Stimulated activated CD8-positive, alpha-beta memory T cell treated with anti-CD3 and anti-CD28 coated beads, Interleukin-4, amount 100 ng/mL, for 24 hours (primary cell): ENCODE data around the gene ABCC4.

Source experiments
- DNase-seq: peaks from one replicate; pipeline ENCODE4 v3.0.0-alpha.2; 2020; ENCODE audit warnings: low read depth

The ABCC4 gene

DNA sequence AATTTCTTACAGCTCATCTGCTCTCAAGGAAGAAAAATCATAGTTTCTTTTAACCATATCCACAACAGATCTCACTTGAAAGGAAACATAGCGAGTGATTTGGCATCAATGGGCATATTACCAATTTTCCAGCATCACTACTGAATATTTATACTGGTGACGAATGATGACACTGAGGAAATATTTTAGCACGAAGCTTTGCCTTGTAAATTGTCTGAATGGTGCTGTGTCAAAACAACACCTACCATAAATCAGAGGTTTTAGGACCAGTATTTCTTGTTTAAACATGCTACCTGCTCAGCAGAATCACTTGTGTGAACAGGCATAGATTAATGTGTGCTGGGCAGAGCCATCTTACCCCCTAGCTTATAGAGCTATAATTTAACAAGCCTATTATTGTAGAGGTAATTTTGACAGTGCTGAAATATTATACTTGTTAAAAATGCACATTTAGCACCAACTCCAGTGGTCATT lies 146.8 kb downstream of the ABCC4 start:
- DNase-seq, result no peak

DNA sequence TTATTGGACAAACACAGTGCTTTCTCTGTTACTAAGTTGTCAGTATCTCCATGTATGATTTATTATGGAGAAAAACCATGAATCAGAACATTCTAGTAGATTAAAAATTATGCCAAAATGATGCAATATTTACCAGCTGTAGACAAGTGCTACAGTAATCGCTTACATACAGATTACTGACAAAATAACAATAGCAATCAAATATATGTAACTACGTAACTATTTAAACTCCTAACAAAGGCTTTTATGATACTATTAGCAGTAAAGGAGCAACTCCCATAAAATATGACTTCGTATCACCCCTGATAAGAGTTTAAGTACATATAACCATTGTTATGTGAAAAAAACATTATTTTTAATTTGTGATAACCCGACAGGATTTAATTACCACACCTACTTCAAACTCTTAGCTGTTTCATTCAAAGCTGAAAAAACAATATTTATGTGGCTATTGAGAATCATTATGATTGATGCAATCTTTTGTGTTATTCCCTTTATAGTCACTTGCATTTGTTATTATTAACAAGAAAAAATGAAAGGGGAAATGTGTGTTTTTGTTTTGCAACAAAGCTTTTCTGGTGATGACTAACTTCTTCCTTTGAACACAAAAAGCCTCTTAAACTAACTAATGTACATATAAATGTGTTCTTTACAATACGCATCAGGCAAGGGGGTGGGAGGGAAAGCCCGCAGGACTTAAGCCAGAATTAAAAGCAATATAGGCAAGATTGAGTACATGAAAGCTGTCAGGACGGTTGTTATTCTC lies 147.4 kb downstream of the ABCC4 start:
- no peak for DNase-seq

DNA sequence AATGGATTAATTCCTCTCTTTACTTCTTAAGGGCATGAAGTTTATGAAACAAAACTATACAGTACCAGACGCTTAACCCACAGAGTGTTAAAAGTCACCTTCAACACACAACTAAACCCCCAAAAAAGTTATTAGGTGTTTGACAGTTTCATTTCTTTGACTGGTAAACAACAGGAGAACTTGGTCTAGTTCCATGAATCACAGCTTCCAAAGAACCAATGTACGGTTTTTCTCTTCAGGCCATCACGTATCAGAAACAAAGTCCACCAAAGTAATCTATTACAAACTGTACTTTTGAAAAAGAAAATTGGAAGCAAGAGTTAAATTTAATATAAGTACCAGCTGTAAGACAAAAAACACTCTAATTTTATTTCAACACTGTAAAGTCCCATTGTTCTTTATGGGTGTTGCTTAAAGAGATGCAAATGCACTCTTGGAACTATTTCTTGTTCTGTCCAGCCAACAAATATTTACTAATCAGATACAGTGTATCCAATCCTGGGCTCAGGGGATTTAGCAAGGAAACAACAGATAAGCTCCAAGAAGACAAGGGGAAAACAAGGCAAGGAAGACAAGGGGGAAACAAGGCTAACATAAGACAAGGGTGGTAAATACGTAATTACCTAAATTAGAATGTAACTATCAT lies 149.2 kb downstream of the ABCC4 start:
- no peak for DNase-seq

DNA sequence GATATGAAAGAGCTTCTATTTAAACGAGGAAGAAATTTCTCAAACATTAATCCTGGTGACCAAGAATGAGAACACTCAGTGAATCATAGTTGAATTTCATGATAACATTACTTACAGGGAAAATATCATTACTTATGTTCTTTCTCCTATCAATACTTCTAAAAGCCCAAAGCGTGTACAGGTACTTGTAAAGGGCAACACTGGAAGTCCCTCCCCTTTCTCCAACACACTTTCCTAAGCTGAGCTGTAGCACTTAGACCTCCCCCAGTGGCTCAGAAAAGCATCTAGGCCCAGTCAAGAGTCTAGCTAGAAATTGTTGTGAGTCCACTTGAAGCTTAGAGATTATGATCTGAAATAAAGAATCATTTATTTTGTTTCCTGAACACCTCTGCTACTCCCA lies 150.7 kb downstream of the ABCC4 start:
- DNase-seq, result no peak

DNA sequence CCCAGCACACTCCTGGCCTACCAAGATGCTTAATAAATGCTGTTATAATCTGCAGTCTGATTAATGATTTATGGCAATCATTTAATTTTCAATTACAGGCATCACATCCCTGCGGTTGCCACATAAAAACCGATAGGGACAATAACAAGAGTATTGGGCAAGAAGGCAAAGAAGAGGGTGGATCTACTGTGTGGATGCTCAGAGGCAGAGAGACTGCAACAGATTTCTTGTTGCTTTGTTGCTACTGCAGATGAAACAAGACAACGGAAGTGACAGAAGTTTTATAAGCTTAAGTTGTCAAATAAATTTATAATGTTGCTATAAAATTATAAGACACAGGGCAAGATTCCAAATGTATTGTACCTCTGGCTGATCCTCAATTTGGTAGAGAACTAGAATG lies 154.8 kb downstream of the ABCC4 start:
- no peak for DNase-seq

DNA sequence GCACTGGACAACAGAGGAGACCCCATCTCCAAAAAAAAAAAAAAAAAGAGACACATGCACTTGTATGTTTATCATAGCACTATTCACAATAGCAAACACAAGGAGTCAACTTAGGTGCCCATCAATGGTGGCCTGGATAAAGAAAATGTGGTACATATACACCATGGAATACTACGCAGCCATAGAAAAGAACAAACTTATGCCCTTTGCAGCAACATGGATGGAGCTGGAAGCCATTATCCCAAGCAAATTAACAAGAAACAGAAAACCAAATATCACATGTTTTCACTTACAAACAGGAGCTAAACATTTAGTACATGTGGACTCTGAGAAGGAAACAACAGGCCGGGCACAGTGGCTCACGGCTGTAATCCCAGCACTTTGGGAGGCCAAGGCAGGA lies 155.7 kb downstream of the ABCC4 start:
- DNase-seq, result no peak

DNA sequence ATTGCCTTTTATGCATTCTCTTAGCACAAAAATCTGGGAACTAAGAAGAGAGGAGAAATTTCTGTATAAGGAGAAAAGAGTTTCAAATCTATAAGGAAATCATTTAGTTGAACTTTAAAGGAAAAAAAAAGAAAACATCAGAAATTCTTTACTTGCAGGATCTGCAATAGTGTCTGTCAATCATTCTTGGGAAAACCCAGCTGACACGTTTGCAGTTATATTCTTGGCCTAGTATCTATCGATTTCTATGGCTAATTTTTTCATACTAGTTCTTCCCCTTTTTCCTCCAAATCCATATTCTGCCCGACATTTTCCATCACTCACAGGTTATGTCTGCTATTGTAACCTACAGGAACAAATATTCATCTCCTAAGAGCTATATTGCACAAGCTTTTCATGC lies 160.7 kb downstream of the ABCC4 start:
- DNase-seq, result no peak

DNA sequence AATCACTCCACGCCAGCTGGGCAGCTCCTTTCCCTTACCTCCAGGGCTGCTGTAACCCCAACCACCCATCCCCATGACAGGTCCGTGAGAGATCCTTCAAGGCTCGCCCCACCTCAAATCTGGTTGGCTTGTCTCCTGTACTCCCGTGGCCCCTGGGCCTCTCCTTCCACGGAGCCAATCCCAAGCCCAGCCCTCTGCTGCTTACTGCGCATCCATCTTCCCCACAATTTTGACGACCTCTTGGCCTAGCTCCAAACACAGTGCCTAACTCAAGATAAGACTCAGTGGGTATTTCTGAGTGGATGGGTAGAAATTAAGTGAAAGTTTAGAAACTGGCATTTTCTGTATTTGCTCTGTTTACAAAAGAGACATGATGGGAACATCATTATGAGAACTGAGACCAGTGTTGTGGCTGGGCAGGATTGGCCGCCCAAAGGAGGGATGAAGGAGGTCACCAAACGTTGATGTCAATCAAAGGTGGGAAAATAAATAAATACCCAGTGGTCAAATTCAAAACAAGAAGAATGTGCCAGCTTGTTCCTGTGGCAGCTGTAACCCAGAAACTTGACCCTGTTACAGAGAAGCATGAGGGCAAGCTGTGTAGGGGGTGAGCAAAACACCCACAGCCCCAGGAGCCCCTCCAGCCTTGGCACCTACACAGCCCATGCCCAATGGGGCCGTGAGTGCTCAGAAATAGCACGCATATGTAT lies 162.2 kb downstream of the ABCC4 start:
- no peak for DNase-seq

DNA sequence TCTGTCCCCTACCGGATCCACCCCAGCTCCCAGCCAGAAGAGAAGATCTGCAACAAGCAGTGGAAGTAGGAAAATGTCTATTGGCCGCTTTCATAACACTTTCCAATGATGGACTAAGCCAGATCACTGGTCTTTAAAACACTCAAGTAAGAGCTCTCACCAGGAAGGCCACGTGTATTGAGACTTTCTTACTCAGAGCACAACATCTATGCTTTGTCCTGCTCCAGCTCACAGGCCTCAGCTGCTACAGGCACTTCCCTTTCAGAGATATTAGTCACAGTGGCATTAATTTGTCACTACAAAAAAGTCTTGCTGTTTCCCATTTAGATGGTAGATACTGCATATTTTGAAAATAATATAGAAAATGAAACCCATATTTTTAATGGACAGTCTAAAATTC lies 164.2 kb downstream of the ABCC4 start:
- no peak for DNase-seq

DNA sequence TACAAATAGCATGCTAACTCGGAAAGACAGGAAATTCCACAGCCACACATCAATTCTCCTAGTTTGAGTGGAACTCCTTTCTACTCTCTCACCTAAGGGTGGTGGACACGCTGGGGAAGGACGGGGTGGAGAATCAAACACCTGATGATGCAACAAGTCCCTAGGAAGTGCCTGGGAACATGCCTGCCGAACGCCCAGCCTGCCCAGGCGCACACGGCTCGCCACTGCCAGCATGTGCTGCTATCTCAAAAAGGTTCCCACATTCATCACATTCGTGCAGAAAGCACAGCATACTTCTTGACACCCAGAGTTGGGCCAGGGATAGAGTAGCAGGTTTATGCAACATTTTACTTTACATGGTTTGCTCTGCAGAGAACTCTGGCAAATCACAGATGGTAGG lies 164.6 kb downstream of the ABCC4 start:
- DNase-seq, result no peak

DNA sequence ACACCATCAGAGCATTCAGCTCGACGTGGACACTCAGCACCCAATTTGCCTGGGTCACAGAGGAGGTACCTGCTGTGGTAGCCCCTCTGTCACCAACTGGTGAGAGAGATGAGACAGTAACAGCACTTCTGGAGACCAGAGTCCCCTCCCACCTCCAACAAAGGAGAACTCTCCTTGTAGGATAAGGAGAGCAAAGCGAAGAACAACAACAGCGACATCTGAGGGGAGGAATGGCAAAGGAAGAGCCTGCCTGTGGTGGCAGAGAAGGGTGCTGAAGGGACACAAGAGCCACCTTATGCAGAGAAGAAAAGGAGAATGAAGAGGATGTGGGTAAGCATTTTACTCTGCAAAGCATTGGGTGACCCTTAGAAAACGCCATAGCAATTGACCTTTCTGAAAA lies 167.8 kb downstream of the ABCC4 start:
- no peak for DNase-seq

DNA sequence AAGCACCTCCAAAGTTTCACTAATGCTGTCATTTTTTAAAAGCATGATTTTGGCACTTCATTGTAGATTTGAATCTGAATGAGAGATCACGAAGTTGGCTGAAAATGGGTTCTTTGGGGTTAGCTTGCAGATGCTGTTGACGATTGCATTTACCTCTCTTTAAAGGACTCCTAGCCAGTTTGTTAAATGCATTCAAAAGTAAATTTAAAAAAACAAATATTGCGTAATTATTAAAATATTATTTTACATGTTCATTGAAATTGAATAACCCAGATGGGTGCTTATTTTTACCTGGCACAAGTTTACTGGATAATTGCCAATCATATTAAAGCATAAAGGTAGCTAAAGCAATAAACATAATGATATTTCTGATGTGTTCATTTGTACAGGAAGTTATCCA lies 172.2 kb downstream of the ABCC4 start:
- DNase-seq, result no peak

DNA sequence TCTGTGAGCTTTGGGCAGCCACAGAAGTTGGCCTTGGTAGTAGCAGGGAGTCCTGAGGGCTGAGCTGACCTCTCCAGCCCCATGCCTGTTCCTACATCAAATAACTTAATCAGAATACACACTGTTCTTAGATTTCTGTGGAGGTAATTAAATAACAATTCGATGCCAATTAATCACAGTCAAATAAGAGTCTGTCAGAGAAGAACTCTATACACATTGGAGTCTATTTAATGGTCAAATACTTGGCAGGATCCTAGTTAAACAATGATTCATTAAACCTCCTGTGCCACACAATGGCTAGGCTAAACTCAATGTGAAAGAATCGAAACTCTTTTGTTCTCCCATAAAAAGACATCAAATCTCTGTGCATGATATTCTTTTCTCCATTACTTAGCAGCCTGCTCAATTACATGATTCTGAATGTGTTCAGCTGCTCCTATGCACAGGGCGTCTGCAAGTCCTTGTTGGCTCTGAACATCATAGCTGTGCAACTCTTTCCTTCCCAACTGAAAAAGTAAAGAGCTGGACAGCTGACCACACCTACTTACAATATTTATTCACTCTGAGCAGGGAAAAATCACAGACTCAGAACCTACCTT lies 173.1 kb downstream of the ABCC4 start:
- no peak for DNase-seq

DNA sequence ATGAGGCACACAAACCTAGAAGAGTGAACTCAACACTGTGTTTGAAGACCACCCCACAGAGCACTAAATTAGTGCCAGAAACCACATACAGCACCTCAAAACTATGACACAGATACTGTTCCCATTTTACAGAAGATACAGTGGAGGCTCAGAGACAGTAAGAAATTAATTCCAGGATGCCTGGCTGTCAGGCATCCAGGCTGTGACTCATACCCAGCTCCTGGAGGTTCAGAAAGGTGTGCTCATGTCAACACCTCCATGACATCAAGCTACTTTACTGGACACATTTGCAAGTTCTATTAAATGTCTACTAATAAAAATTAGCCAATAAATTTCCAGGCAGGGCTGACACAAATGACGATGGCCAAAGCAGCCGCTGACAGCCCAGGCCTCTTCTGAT lies 176.3 kb downstream of the ABCC4 start:
- no peak for DNase-seq

DNA sequence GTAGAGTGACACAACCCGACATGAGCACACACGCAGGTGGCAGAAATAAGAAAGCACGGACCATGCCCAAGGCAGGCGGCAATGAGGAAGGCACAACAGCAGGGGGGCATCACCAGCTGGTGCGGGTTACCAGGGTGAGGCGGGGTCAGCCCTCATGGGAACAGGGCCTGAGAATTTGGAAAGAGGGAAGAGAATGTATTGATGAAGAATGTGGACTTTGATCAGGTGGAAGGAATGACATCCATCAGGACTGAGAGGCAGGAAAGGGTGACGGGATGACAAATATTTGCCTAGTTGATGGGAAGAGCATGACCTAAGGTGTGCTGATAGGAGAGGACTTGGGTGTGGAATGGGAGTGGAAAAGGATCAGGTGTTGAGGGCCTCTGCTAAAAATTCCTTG lies 177.5 kb downstream of the ABCC4 start:
- no peak for DNase-seq

DNA sequence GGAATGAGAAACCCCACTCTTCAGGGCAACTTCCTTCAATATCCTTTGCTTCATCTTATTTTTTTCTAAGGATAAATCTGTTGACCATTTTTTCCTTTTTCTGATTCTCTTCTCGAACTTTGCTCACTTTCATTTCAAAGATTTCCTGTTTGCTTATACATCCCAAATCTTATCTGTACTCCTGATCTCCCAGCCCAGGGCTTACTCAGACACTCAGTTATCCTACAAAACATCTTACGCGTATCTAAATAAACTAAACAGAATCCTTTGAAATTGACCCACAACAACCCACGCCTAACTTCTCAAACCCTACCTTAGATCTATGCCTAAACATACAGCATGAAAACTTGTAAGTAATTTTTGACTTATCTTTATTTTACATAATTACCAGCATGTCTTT lies 179.2 kb downstream of the ABCC4 start:
- DNase-seq, result no peak

DNA sequence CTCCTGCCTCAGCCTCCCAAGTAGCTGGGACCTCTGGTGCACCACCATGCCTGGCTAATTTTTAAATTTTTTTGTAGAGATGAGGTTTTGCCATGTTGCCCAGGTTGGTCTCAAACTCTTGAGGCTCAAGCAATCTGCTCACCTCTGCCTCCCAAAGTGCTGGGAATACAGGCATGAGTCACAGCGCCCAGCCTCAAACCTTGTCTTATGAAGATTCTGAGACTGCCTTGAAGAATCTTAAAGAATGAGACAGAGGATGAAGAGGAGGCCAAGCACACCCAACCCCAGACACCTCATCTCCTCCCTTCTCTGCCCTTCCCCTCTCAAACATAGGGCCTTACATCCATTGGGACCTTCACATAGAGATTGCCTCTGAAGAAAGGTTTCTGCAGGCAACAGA lies 179.7 kb downstream of the ABCC4 start:
- DNase-seq, result no peak

DNA sequence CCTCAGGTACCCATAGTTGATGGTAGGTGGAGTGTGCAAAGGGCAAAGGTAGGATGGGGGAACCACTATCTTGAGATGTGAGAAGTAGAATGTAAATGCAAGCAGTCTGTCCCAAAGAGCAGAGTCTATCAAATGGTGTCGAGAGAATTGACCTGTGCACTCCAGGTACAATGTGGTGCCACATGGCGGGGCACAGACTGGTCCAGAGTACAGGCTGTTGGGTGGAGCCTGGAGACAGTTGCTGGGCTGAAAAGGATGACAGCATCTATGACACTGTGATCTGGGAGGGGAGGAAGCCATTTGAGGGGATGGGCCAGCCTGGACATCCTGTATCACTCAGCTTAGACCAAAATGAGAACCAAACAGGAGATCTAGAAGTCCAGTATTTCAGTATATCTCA lies 180.6 kb downstream of the ABCC4 start:
- no peak for DNase-seq

DNA sequence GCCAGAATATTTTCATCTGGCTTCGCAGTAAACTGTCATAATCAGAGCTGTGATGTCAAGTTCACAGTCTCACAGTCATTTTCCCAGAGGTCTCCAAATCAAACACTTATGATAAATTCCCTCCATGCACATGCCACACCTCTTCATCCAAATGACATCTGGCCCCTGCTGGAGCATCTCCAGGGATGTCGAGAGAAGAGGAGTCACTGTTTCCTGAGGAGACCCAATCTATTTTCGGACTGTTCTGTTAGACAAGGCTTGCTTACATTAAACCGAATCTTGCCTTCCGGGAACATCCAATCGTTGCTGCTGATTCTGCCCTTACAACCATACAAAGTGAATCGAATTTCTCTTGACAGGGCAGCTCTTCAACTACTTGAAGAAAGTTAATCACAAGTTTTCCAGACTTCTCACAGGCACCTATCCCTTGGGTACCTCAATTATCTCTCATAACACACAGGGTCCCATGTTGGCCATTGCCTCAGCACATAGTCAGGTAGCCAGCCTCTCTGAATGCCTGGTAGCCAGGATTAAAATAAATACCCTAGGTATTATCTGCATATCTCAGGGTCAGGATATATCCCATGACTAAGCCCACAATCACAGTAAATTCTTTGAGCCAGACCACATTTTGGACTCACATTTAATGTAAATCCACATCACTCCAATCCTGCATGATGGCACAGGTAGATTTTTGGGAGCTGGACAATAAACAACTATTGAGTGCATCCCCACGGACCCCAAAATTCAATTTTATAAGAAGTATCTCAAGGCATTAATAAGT lies 182.5 kb downstream of the ABCC4 start:
- DNase-seq, result no peak

DNA sequence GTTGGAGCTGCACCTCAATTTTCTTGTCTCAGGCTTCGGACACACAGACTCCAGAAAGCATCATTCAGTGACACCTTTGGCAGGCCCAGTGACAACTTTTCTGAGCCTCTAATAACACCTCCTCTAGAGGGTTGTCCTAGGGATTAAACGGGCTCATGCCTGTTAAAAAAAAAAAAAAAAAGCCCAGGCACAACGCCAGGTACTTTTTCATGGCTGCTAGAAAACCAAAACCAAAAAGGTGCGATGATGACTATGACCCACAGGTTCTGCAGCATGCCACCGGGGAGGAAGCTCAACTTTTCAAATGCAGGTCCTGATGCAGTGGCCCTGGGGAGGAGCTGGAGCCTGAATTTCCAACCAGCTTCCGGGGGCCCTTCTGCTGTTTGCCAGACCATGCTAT lies 184.2 kb downstream of the ABCC4 start:
- no peak for DNase-seq

DNA sequence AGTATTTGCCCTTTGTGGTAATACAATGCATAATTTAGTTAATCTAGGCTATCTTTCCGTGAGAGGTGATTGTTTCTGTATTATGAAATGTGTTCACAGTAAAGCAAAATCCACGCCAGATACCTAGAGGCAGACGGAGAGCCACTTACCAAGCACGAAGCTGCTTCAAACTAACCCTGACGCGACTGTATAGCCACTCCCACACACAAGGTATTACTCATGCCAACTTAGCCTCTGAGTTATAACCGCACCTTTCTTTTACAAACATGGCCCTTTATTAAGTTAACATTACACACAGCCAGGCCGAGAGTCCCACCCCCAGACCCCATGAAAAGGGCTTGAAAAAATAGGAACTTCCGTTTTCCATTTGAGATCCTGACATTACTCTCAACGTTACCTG lies 185.7 kb downstream of the ABCC4 start:
- DNase-seq, result no peak

DNA sequence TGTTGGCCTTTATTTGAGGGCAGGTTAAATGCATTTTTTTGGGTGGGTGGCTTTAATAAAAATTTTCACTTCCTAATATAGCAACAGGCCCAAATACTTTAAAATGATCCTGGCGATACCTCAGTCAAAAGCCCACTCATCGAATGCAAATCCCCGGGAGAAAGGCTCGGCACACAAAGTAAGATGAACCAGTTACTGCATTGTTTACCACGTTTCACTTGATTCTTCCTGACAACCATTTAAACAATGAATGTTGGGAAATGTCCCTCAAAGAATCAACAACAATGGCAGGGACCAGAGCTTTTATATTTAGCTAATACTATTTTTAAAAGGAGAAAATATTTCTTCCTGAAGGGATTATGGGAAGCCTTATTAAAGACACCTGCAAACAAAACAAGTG lies 187.7 kb downstream of the ABCC4 start:
- no peak for DNase-seq
